Right lobe of liver (tissue), 6 donors: ENCODE data around the gene CCKAR. TPM values are rescaled to one million over a fixed set of nuclear protein-coding genes. Genes with fewer than 3 reads are reported as not detected.

Experiments
- ATAC-seq, 4 donors: fragments of 200-7000 bp; cut with Tn5 transposase; one replicate each; pipeline ENCODE4 v1.9.1; 2020; ENCODE audit warnings: mild to moderate bottlenecking in 4 of 4, moderate library complexity in 4 of 4
- DNase-seq, 3 donors: peaks; one replicate each; pipeline ENCODE4 v3.0.0-alpha.2; 2020
- H3K27ac ChIP-seq, 3 donors: fragments of 200-600 bp; one replicate each; pipeline ENCODE4 v1.8.0; 2022
- H3K27me3 ChIP-seq, 2 donors: fragments of 200-600 bp; one replicate each; pipeline ENCODE4 v1.8.0; 2022
- H3K36me3 ChIP-seq, 4 donors: fragments of 200-600 bp; sonication (generic) in 1 of 4; one replicate each; pipeline versions ENCODE4 v1.5.1 to v1.8.0; 2017 to 2022; ENCODE audit warnings: control low read depth in 1 of 4
- H3K4me1 ChIP-seq, 4 donors: fragments of 200-600 bp; sonication (generic) in 1 of 4; one replicate each; pipeline versions ENCODE4 v1.5.1 to v1.8.0; 2017 to 2022; ENCODE audit warnings: control low read depth in 1 of 4
- H3K4me3 ChIP-seq, 3 donors: fragments of 200-600 bp; one replicate each; pipeline ENCODE4 v1.8.0; 2022
- H3K9me3 ChIP-seq, 4 donors: fragments of 200-600 bp; sonication (generic) in 1 of 4; one replicate each; pipeline versions ENCODE4 v1.5.1 to v1.8.0; 2017 to 2022; ENCODE audit warnings: control low read depth in 1 of 4
- POLR2A ChIP-seq: fragments of 450-650 bp; IDR thresholded peaks from one replicate; pipeline ENCODE4 v1.6.1; 2017; ENCODE audit warnings: antibody characterized with exemption, mild to moderate bottlenecking
- WGBS: methylation state at CpG from one replicate; pipeline ENCODE4 v1.1.6; 2018; ENCODE audit warnings: low coverage, low lambda C conversion rate; ENCODE audit not compliant: insufficient coverage; ENCODE audit errors: missing lambda C conversion rate; 5-methylcytosine and 5-hydroxymethylcytosine counted together
- intact Hi-C, 2 donors: fragments of 100-400 bp; cut with DNase I; formaldehyde crosslinking; loops; one replicate each; pipeline versions ENCODE4 v1.11.2 to v1.14.1; 2022
- total RNA-seq, 6 experiments: library from RNA; depleted of rRNA in 2 of 6; stranded (reverse); fragments of >200 nt in 2 of 6; fragmentation: NEBNext Ultra II Directional in 3 of 6; extraction: Animal tissue kit (Norgen Biotek cat#: 25700) in 3 of 6; gene quantifications; one replicate each; pipeline versions ENCODE4 v1.1.0 to v1.2.4, GENCODE V29; 2016 to 2023
- TF ChIP-seq, protein P1 (sequence below), 4 donors: fragments of 200-600 bp in 3 of 4; fragments of 450-650 bp in 1 of 4; IDR thresholded peaks; one replicate each; pipeline versions ENCODE4 v1.5.1 to v1.8.0; 2016 to 2022; ENCODE audit warnings: antibody characterized with exemption in 4 of 4, mild to moderate bottlenecking in 2 of 4
- donor health status: DM: no; HTN: yes; CAD: no.
- donor health status: DM: no; HTN: no; CAD: no.
- donor health status: DM: no; HTN: no; CAD: no.
- donor health status: DM: no; HTN: yes; CAD: no.
- donor health status: DM: no; HTN: yes; CAD: no.

CCKAR gene
- total RNA-seq, 6 experiments from 2014 or later, result not detected

DNA sequence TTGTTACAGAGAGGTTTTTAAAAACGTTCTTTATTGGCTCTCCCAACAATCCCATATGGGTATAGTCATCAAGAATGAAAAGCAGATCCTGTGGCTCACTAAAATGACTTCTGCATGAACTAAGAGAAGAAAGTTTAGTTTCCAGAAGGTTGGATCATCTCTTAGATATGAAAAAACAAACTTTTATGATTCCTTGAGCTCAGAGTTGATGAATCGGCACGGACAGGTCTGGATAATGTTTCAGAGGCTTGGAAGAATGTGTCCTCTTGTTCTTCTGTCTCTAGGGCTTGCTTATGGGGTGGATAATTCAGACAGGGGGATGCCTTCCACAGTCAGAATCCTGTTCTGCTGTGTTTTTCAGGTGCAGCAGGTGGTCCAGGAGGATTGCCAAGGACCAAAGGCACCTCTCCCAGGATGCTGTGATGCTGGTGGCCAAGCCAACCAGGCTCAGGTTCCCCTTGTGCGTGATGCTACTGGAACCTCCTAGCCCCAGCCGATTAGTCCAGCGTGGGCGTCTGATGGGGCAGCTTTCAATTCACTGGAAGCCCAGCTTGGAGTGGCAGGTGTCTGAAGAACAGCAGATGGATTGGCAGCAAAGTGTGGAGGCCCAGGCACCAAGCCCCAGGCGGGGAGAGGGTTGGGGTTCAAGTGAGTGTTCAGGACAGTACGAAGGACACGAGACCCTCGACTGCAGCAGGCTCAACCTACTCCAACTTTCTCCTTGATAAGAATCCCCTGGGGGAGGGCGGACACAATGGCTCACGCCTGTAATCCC is 30.3 kb downstream of the CCKAR start:
- Histone ChIP-seq H3K27ac (no peak overlapping the region), H3K4me1 (no peaks in the 10 kb centered on the region), H3K36me3 (no peaks in the 10 kb centered on the region), H3K27me3 (no peaks in the 10 kb centered on the region), H3K4me3 (no peak overlapping the region), H3K9me3 (no peaks in the 10 kb centered on the region)
- 83% methylated on average over 3 of the region's 13 CpGs for WGBS
- TF ChIP-seq, protein P1, sequence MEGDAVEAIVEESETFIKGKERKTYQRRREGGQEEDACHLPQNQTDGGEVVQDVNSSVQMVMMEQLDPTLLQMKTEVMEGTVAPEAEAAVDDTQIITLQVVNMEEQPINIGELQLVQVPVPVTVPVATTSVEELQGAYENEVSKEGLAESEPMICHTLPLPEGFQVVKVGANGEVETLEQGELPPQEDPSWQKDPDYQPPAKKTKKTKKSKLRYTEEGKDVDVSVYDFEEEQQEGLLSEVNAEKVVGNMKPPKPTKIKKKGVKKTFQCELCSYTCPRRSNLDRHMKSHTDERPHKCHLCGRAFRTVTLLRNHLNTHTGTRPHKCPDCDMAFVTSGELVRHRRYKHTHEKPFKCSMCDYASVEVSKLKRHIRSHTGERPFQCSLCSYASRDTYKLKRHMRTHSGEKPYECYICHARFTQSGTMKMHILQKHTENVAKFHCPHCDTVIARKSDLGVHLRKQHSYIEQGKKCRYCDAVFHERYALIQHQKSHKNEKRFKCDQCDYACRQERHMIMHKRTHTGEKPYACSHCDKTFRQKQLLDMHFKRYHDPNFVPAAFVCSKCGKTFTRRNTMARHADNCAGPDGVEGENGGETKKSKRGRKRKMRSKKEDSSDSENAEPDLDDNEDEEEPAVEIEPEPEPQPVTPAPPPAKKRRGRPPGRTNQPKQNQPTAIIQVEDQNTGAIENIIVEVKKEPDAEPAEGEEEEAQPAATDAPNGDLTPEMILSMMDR (IDR thresholded peaks at IDR 0.05), result no peak
- DNase-seq (no peak), ATAC-seq (no peak)
- intact Hi-C loops, result no loop called here

DNA sequence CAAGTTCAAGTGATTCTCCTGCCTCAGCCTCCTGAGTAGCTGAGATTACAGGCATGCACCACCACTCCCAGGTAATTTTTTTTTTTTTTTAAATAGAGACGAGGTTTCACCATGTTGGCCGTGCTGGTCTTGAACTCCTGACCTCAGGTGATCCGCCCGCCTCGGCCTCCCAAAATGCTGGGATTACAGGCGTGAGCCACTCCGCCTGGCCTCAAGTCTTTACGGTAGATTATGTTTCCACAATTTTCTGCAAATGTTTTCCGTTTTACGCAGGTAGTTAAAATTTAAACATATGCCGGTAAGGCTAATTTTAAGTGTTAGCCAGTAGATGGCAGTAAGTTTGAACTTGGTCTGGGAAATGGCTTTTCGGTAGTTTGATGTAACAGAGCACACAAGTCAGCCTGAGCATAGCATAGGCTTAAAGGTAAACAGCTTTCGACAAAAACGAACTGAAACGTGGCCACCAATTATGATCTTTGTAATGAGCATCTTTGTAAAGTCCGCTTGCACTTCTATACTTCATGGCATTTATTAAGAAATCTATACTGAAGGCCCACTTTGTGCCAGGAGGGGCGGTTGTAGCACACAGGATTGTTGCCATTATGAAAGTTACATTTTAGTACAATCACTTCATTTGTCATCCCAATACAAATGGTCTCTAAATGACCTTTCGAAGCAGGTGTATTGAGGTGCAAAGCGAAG is 31.1 kb downstream of the CCKAR start:
- H3K9me3 ChIP-seq, result no peaks in the 10 kb centered on the region
- peak; percentile 88 to 99 (median 90) for ATAC-seq
- TF ChIP-seq POLR2A, result no peak
- TF ChIP-seq, protein P1 (IDR thresholded peaks at IDR 0.05), result peak; percentile 56 to 65 (median 61)
- no peak for DNase-seq
- no peak overlapping the region for H3K27ac ChIP-seq
- intact Hi-C loops, result no loop called here
- peak overlapping the region in 1 of 3 donors; percentile 25 for H3K4me3 ChIP-seq
- H3K4me1 ChIP-seq, result no peaks in the 10 kb centered on the region
- no peaks in the 10 kb centered on the region for H3K27me3 ChIP-seq
- WGBS, result 21% methylated on average over 19 of the region's 19 CpGs
- no peaks in the 10 kb centered on the region for H3K36me3 ChIP-seq

- 46% methylated on average over 6 of the region's 7 CpGs for WGBS
- Histone ChIP-seq H3K4me1 (no peaks in the 10 kb centered on the region), H3K27me3 (no peaks in the 10 kb centered on the region), H3K9me3 (no peaks in the 10 kb centered on the region), H3K4me3 (no peak overlapping the region), H3K36me3 (no peaks in the 10 kb centered on the region), H3K27ac (no peak overlapping the region)
- ATAC-seq (no peak), DNase-seq (no peak)
- TF ChIP-seq, protein P1 (IDR thresholded peaks at IDR 0.05), result no peak
- TF ChIP-seq POLR2A, result no peak
- intact Hi-C loops, result no loop called here
Measured at GRCh38 chr4:26458157-26458561, 32.1 kb downstream of the CCKAR start.

DNA sequence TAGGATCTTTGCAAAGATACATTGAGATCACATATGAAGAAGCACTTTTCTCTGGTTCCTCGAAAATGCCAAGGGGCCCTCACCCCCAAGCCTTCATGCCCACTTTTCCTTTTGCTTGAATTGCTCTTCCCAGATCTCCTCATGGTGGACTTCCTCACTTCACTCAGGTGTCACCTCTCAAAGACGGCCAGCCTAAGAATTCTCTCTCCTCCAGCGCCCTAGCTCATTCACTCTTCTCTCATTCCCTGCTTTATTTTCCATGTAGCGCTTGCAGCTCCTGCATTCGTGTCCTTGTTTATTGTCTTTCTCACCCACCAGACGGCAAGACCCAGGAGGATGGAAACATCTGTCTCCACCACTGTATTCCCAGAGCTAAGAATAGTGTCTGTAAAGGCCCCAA is 32.9 kb downstream of the CCKAR start:
- no peaks in the 10 kb centered on the region for H3K27me3 ChIP-seq
- WGBS, result 87% methylated on average over 6 of the region's 6 CpGs
- DNase-seq (no peak), ATAC-seq (no peak)
- no peaks in the 10 kb centered on the region for H3K9me3 ChIP-seq
- no peaks in the 10 kb centered on the region for H3K4me1 ChIP-seq
- no peak overlapping the region for H3K27ac ChIP-seq
- H3K36me3 ChIP-seq, result no peaks in the 10 kb centered on the region
- H3K4me3 ChIP-seq, result no peak overlapping the region
- TF ChIP-seq, protein P1 (IDR thresholded peaks at IDR 0.05), result no peak
- TF ChIP-seq POLR2A, result no peak
- intact Hi-C loops, result no loop called here
